B cell (primary cell): ENCODE data around the gene ENO1. TPM values are rescaled to one million over a fixed set of nuclear protein-coding genes. Genes with fewer than 3 reads are reported as not detected.
"Not testable (repeated sequence)": the region's sequence is repeated elsewhere in the genome, so short reads cannot be mapped to it uniquely, and the experiment has no call there.

Experiments used
- ATAC-seq: fragments of 200-7000 bp; cut with Tn5 transposase; one replicate; pipeline ENCODE4 v1.10.0; 2021; ENCODE audit warnings: low read depth, mild to moderate bottlenecking, moderate number of reproducible peaks, moderate library complexity
- CTCF ChIA-PET: fragments of 350-600 bp; sonication (Branson Sonifier 250); formaldehyde crosslinking; loops from one replicate; lab custom pipeline; 2021; ENCODE audit warnings: antibody characterized with exemption, inconsistent platforms; lab: Charles Lee
- POLR2A ChIA-PET: fragments of 350-600 bp; sonication (Branson Sonifier 250); formaldehyde crosslinking; loops from one replicate; lab custom pipeline; 2021; ENCODE audit warnings: antibody characterized with exemption; lab: Charles Lee
- DNase-seq: peaks from one replicate; pipeline ENCODE4 v3.0.0; 2013
- H2AFZ ChIP-seq: 2 replicates; pipeline ENCODE4 v1.6.1; 2012; ENCODE audit warnings: mild to moderate bottlenecking, low read depth, low read length; ENCODE audit not compliant: insufficient read depth, poor library complexity, severe bottlenecking
- H3K27ac ChIP-seq, 2 donors: 1 replicate in 1 of 2; 2 replicates in 1 of 2; pipeline ENCODE4 v1.5.1; 2012 to 2013; ENCODE audit warnings: low read length in 2 of 2, mild to moderate bottlenecking in 2 of 2, moderate library complexity in 1 of 2
- H3K27me3 ChIP-seq, 4 experiments: fragments of 200-600 bp in 1 of 4; sonication (generic) in 1 of 4; replicated peaks in 1 of 4; 1 replicate in 2 of 4; 2 replicates in 2 of 4; pipeline versions ENCODE4 v1.6.1 to v1.7.0; 2013 to 2016; ENCODE audit warnings: low read length in 3 of 4, mild to moderate bottlenecking in 2 of 4, mixed read lengths in 1 of 4, moderate library complexity in 1 of 4; ENCODE audit not compliant: insufficient read depth in 4 of 4, control insufficient read depth in 3 of 4; ENCODE audit errors: control extremely low read depth in 1 of 4
- H3K36me3 ChIP-seq, 2 experiments: replicated peaks in 1 of 2; 1 replicate in 1 of 2; 2 replicates in 1 of 2; pipeline versions ENCODE4 v1.6.1 to v1.7.1; 2013; ENCODE audit warnings: low read length in 1 of 2; ENCODE audit not compliant: insufficient read depth in 2 of 2, control insufficient read depth in 1 of 2; ENCODE audit errors: control extremely low read depth in 1 of 2, extremely low read depth in 1 of 2
- H3K4me1 ChIP-seq, 2 donors: fragments of 200-600 bp in 1 of 2; sonication (generic) in 1 of 2; 1 replicate in 1 of 2; 2 replicates in 1 of 2; pipeline versions ENCODE4 v1.5.1 to v1.6.1; 2013 to 2017; ENCODE audit warnings: low read length in 2 of 2; ENCODE audit not compliant: control insufficient read depth in 2 of 2, insufficient read depth in 2 of 2
- H3K4me2 ChIP-seq: replicated peaks from 2 replicates; pipeline ENCODE3; 2012; ENCODE audit warnings: mild to moderate bottlenecking, low read depth, low read length; ENCODE audit not compliant: poor library complexity, severe bottlenecking
- H3K4me3 ChIP-seq, 5 experiments: fragments of 200-600 bp in 1 of 5; sonication (generic) in 1 of 5; 1 replicate in 3 of 5; 2 replicates in 2 of 5; pipeline versions ENCODE4 v1.5.1 to v1.7.0; 2011 to 2016; ENCODE audit warnings: low read length in 4 of 5, mild to moderate bottlenecking in 4 of 5, low read depth in 2 of 5, control low read depth in 1 of 5, moderate library complexity in 1 of 5; ENCODE audit not compliant: insufficient read depth in 1 of 5; ENCODE audit errors: control extremely low read depth in 1 of 5, extremely low read depth in 1 of 5
- H3K79me2 ChIP-seq: fragments of 200-600 bp; sonication (generic); one replicate; pipeline ENCODE4 v1.6.0; 2016; ENCODE audit warnings: low read length; ENCODE audit not compliant: control insufficient read depth, insufficient read depth
- H3K9ac ChIP-seq: fragments of 200-600 bp; sonication (generic); 2 replicates; pipeline ENCODE4 v1.6.1; 2017; ENCODE audit warnings: mild to moderate bottlenecking, low read length, moderate library complexity
- H3K9me3 ChIP-seq, 3 donors: one replicate each; pipeline versions ENCODE4 v1.6.1 to v1.7.1; 2013; ENCODE audit warnings: low read length in 2 of 3; ENCODE audit not compliant: control insufficient read depth in 2 of 3, insufficient read depth in 1 of 3; ENCODE audit errors: control extremely low read depth in 1 of 3
- H4K20me1 ChIP-seq: 2 replicates; pipeline ENCODE4 v1.6.0; 2012; ENCODE audit warnings: mild to moderate bottlenecking, low read length; ENCODE audit not compliant: insufficient read depth, control insufficient read depth, poor library complexity, severe bottlenecking
- H3K27ac Mint-ChIP-seq: one replicate; pipeline ENCODE4 v1.8.0; 2021; ENCODE audit warnings: mixed read lengths
- H3K27me3 Mint-ChIP-seq: one replicate; pipeline ENCODE4 v1.8.0; 2021; ENCODE audit warnings: mixed read lengths
- H3K4me1 Mint-ChIP-seq: one replicate; pipeline ENCODE4 v1.8.0; 2021; ENCODE audit warnings: mixed read lengths
- H3K4me3 Mint-ChIP-seq: one replicate; pipeline ENCODE4 v1.8.0; 2021; ENCODE audit warnings: mixed read lengths
- H3K9me3 Mint-ChIP-seq: one replicate; pipeline ENCODE4 v1.8.0; 2022; ENCODE audit warnings: mixed read lengths; ENCODE audit not compliant: insufficient read depth
- EZH2 ChIP-seq: IDR thresholded peaks from 2 replicates; pipeline ENCODE4 v1.6.1; 2012; ENCODE audit warnings: borderline replicate concordance, low read depth, mild to moderate bottlenecking, moderate library complexity, low read length; ENCODE audit not compliant: insufficient read depth, poor library complexity, severe bottlenecking
- WGBS: methylation state at CpG from one replicate; pipeline ENCODE4 v1.1.5; 2013; ENCODE audit warnings: missing lambda C conversion rate; ENCODE audit not compliant: insufficient coverage; 5-methylcytosine and 5-hydroxymethylcytosine counted together
- intact Hi-C: fragments of 100-400 bp; cut with micrococcal nuclease; formaldehyde crosslinking; loops from one replicate; pipeline ENCODE4 v1.10.0; 2022
- polyA plus RNA-seq: library from polyadenylated mRNA; depleted of rRNA; stranded (reverse); fragments of >200 nt; gene quantifications from 2 replicates; pipeline ENCODE4 v1.2.3, GENCODE V29; 2012
- total RNA-seq, 2 donors: library from RNA; stranded (reverse); fragments of 120-200 nt in 1 of 2; gene quantifications; 1 replicate in 1 of 2; 2 replicates in 1 of 2; pipeline versions ENCODE4 v1.2.3 to v1.2.4, GENCODE V29; 2013 to 2022
- TF ChIP-seq, protein P1 (sequence below): fragments of 200-600 bp; IDR thresholded peaks from one replicate; pipeline ENCODE4 v1.8.0; 2022; ENCODE audit warnings: antibody characterized with exemption, mild to moderate bottlenecking

The ENO1 gene
- total and polyA plus RNA-seq, 2 donors (not counting 1 experiment from before 2014, with no cell fraction given) = 193 to 237 TPM

DNA sequence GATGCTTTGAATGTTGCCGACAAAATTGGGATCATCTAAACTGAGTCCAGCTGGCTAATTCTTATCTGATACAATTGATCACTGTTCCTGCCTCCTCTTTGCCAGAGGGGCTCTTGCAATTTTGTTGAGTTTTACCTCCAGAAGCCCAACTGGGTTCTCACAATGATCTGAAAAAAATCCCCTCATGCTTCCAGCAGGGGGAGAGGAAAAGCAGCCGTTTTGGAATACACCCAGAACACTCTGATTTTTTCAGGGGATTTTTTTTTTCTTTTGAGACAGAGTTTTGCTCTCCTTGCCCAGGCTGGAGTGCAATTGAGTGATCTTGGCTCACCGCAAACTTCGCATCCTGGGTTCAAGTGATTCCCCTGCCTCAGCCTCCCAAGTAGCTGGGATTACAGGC lies 47.1 kb downstream of the ENO1 start:
- CTCF ChIA-PET = interaction anchor here (2.0 kb wide), 1 partner anchor 17 kb away, joined by 7 read pairs; no protein-coding TSS in a partner anchor
- intact Hi-C loops = no loop called here
- Histone ChIP-seq H3K27ac (no peak overlapping the region), H3K4me2 (no peak overlapping the region), H4K20me1 (no peaks in the 10 kb centered on the region), H3K36me3 (no peaks in the 10 kb centered on the region), H2AFZ (no peak overlapping the region), H3K9me3 (no peaks in the 10 kb centered on the region), H3K4me1 (peaks cover 8% of the 10 kb centered on the region in 2 donors), H3K4me3 (no peak overlapping the region), H3K27me3 (no peaks in the 10 kb centered on the region), H3K79me2 (no peaks in the 10 kb centered on the region), H3K9ac (no peak overlapping the region)
- ATAC-seq = no peak
- WGBS = 100% methylated on average over 1 of the region's 4 CpGs
- POLR2A ChIA-PET = no interaction called here
- H3K4me1 Mint-ChIP-seq = peaks cover 9% of the 10 kb centered on the region
- no peak overlapping the region for H3K4me3 Mint-ChIP-seq
- H3K27ac Mint-ChIP-seq = no peak overlapping the region
- H3K27me3 Mint-ChIP-seq = no peaks in the 10 kb centered on the region
- DNase-seq = no peak
- TF ChIP-seq, protein P1, sequence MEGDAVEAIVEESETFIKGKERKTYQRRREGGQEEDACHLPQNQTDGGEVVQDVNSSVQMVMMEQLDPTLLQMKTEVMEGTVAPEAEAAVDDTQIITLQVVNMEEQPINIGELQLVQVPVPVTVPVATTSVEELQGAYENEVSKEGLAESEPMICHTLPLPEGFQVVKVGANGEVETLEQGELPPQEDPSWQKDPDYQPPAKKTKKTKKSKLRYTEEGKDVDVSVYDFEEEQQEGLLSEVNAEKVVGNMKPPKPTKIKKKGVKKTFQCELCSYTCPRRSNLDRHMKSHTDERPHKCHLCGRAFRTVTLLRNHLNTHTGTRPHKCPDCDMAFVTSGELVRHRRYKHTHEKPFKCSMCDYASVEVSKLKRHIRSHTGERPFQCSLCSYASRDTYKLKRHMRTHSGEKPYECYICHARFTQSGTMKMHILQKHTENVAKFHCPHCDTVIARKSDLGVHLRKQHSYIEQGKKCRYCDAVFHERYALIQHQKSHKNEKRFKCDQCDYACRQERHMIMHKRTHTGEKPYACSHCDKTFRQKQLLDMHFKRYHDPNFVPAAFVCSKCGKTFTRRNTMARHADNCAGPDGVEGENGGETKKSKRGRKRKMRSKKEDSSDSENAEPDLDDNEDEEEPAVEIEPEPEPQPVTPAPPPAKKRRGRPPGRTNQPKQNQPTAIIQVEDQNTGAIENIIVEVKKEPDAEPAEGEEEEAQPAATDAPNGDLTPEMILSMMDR = no peak
- TF ChIP-seq EZH2 = no peak
- no peaks in the 10 kb centered on the region for H3K9me3 Mint-ChIP-seq

DNA sequence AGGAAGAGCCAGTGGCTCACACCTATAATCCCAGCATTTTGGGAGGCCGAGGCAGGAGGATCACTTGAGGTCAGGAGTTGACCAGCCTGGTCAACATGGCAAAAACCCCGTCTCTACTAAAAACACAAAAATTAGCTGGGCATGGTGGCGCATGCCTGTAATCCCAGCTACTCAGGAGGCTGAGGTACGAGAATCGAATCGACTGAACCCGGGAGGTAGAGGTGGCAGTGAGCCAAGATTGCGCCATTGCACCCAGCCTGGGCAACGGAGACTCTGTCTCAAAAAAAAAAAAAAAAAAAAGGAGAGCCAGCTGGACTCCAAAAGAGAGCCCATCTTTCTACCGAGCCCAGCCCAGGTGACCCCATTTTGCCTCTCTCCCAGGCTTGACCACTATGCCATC lies 47.8 kb downstream of the ENO1 start:
- CTCF ChIA-PET = interaction anchor here (0.6 to 2.0 kb wide), 2 partner anchors 18 to 220 kb away, joined by 4 to 7 read pairs; no protein-coding TSS in a partner anchor
- POLR2A ChIA-PET, ATAC-seq, H2AFZ ChIP-seq, H3K79me2 ChIP-seq, intact Hi-C loops, H3K27me3 Mint-ChIP-seq, H3K36me3 ChIP-seq, H3K9me3 Mint-ChIP-seq, H3K4me3 ChIP-seq, H3K27me3 ChIP-seq, H3K27ac ChIP-seq, H4K20me1 ChIP-seq, H3K4me1 Mint-ChIP-seq, H3K9me3 ChIP-seq, H3K9ac ChIP-seq, H3K4me3 Mint-ChIP-seq, H3K27ac Mint-ChIP-seq, H3K4me2 ChIP-seq, DNase-seq, H3K4me1 ChIP-seq: not testable (repeated sequence)
- WGBS = 89% methylated on average over 9 of the region's 10 CpGs
